DND-41 (cell line): ENCODE results near the gene VSIG8.

ENCODE experiments used
- ATAC-seq: fragments of 200-7000 bp; cut with Tn5 transposase; 3 replicates; pipeline ENCODE4 v1.9.1; 2021; ENCODE audit warnings: low read depth; ENCODE audit not compliant: insufficient read depth
- DNase-seq: peaks from one replicate; pipeline ENCODE4 v3.0.0-alpha.2; 2020
- H2AFZ ChIP-seq: 2 replicates; pipeline ENCODE4 v1.6.0; 2012; ENCODE audit warnings: low read depth, low read length
- H3K27ac ChIP-seq: 2 replicates; pipeline ENCODE4 v1.5.1; 2012; ENCODE audit warnings: low read length, inconsistent platforms
- H3K27me3 ChIP-seq: fragments of 200-600 bp; sonication (generic); 2 replicates; pipeline ENCODE4 v1.6.0; 2012; ENCODE audit warnings: low read length, mild to moderate bottlenecking, inconsistent platforms; ENCODE audit not compliant: insufficient read depth, poor library complexity
- H3K36me3 ChIP-seq: 2 replicates; pipeline ENCODE4 v1.5.1; 2012; ENCODE audit warnings: low read length, inconsistent platforms; ENCODE audit not compliant: insufficient read depth
- H3K4me1 ChIP-seq: 2 replicates; pipeline ENCODE4 v1.5.1; 2012; ENCODE audit warnings: mild to moderate bottlenecking, low read length; ENCODE audit not compliant: insufficient read depth
- H3K4me2 ChIP-seq: 2 replicates; pipeline ENCODE4 v1.6.0; 2012; ENCODE audit warnings: mild to moderate bottlenecking, moderate library complexity, low read length, inconsistent platforms; ENCODE audit not compliant: insufficient read depth
- H3K4me3 ChIP-seq, 2 experiments: fragments of 200-600 bp in 1 of 2; shearing (Covaris generic) in 1 of 2; 2 replicates each; pipeline ENCODE4 v1.5.1; 2012 to 2016; ENCODE audit warnings: inconsistent platforms in 2 of 2, low read length in 2 of 2, mild to moderate bottlenecking in 2 of 2, low read depth in 1 of 2, moderate library complexity in 1 of 2
- H3K79me2 ChIP-seq: 2 replicates; pipeline ENCODE4 v1.6.0; 2012; ENCODE audit warnings: low read length, inconsistent platforms; ENCODE audit not compliant: insufficient read depth
- H3K9ac ChIP-seq: 2 replicates; pipeline ENCODE4 v1.6.0; 2012; ENCODE audit warnings: low read depth, mild to moderate bottlenecking, inconsistent platforms, low read length, moderate library complexity
- H3K9me3 ChIP-seq: 2 replicates; pipeline ENCODE4 v1.5.1; 2012; ENCODE audit warnings: low read length, moderate library complexity, mild to moderate bottlenecking, inconsistent platforms; ENCODE audit not compliant: insufficient read depth, severe bottlenecking
- H4K20me1 ChIP-seq: 2 replicates; pipeline ENCODE4 v1.6.0; 2012; ENCODE audit warnings: low read length; ENCODE audit not compliant: insufficient read depth
- CTCF ChIP-seq: IDR thresholded peaks from 2 replicates; pipeline ENCODE4 v1.5.1; 2012; ENCODE audit warnings: borderline replicate concordance, low read length, moderate library complexity, mild to moderate bottlenecking; ENCODE audit not compliant: poor library complexity, severe bottlenecking; ENCODE audit errors: extremely low read depth
- EZH2 ChIP-seq: IDR thresholded peaks from 3 replicates; pipeline ENCODE4 v1.6.1; 2012; ENCODE audit warnings: borderline replicate concordance, low read depth, mild to moderate bottlenecking, moderate library complexity, low read length, inconsistent platforms; ENCODE audit not compliant: severe bottlenecking

The VSIG8 gene

GRCh38 chr1:159862031-159862430 is 426 bp downstream of the VSIG8 start:
- Histone ChIP-seq H3K27ac (no peak overlapping the region), H3K4me2 (no peak overlapping the region), H4K20me1 (no peaks in the 10 kb centered on the region; the same call in 1 of the 2 replicates), H3K4me3 (no peak overlapping the region), H3K9ac (no peak overlapping the region), H3K4me1 (no peaks in the 10 kb centered on the region), H3K27me3 (peaks cover 7% of the 10 kb centered on the region), H2AFZ (no peak overlapping the region), H3K79me2 (no peaks in the 10 kb centered on the region), H3K36me3 (no peaks in the 10 kb centered on the region), H3K9me3 (no peaks in the 10 kb centered on the region)
- TF ChIP-seq EZH2: no peak
- TF ChIP-seq CTCF: no peak
- DNase-seq (no peak), ATAC-seq (no peak)

GRCh38 chr1:159861218-159861617 is 1.2 kb downstream of the VSIG8 start:
- H3K27ac ChIP-seq: no peak overlapping the region
- no peak for DNase-seq
- H3K4me1 ChIP-seq: no peaks in the 10 kb centered on the region
- no peak overlapping the region for H3K4me2 ChIP-seq
- H3K36me3 ChIP-seq: no peaks in the 10 kb centered on the region
- no peak for TF ChIP-seq CTCF
- no peak for TF ChIP-seq EZH2
- H3K79me2 ChIP-seq: no peaks in the 10 kb centered on the region
- no peak overlapping the region for H3K9ac ChIP-seq
- H2AFZ ChIP-seq: no peak overlapping the region
- ATAC-seq: no peak
- H3K27me3 ChIP-seq: peaks cover 9% of the 10 kb centered on the region
- no peaks in the 10 kb centered on the region; the same call in 1 of the 2 replicates for H4K20me1 ChIP-seq
- H3K9me3 ChIP-seq: no peaks in the 10 kb centered on the region
- H3K4me3 ChIP-seq: no peak overlapping the region

GRCh38 chr1:159860456-159860855 is 2.0 kb downstream of the VSIG8 start:
- Histone ChIP-seq H2AFZ (no peak overlapping the region), H3K9me3 (no peaks in the 10 kb centered on the region), H3K36me3 (no peaks in the 10 kb centered on the region), H4K20me1 (no peaks in the 10 kb centered on the region; the same call in 1 of the 2 replicates), H3K4me2 (no peak overlapping the region), H3K4me3 (no peak overlapping the region), H3K79me2 (no peaks in the 10 kb centered on the region), H3K27ac (no peak overlapping the region), H3K4me1 (no peaks in the 10 kb centered on the region), H3K9ac (no peak overlapping the region), H3K27me3 (peaks cover 9% of the 10 kb centered on the region)
- DNase-seq (no peak), ATAC-seq (no peak)
- TF ChIP-seq EZH2 (no peak), CTCF (no peak)

- Histone ChIP-seq H3K9ac (no peak overlapping the region), H3K27me3 (peaks cover 9% of the 10 kb centered on the region), H3K79me2 (no peaks in the 10 kb centered on the region), H4K20me1 (no peaks in the 10 kb centered on the region; the same call in 1 of the 2 replicates), H2AFZ (no peak overlapping the region), H3K27ac (no peak overlapping the region), H3K4me2 (no peak overlapping the region), H3K4me1 (no peaks in the 10 kb centered on the region), H3K36me3 (no peaks in the 10 kb centered on the region), H3K4me3 (no peak overlapping the region), H3K9me3 (no peaks in the 10 kb centered on the region)
- no peak for TF ChIP-seq EZH2
- no peak for TF ChIP-seq CTCF
- DNase-seq (no peak), ATAC-seq (no peak)
Measured at GRCh38 chr1:159859767-159860322, 2.6 kb downstream of the VSIG8 start.
